ENCODE measurements around the gene SLC9A8. TPM values are rescaled to one million over a fixed set of nuclear protein-coding genes. Genes with fewer than 3 reads are reported as not detected.

SLC9A8 gene
- total and polyA plus RNA-seq, 2 of the 4 experiments (the other 2 are of a cell fraction) = 4.1 to 5.0 TPM

Small RNA genes lying within 50 kb of the gene (microRNA-seq; reads per million reads assigned to microRNA genes)
- not detected for gene RF00017 (ENCODE audit: insufficient read depth, insufficient read length)
- gene RF00019 (ENCODE audit: insufficient read depth, insufficient read length) = not detected
- not detected for gene RNU6-919P (ENCODE audit: insufficient read depth, insufficient read length)

Small RNA genes lying within 50 kb of the gene (small RNA-seq; reads per million reads assigned to genes)
- gene RF00017 (0 reads per million in 5 experiments), gene RF00019 (0 reads per million in 5 experiments), gene RNU6-919P (0 reads per million in 5 experiments)

Other genes with a start within 250 kb of the SLC9A8 start
- gene PTGIS, start 244.7 kb upstream of the SLC9A8 start, total RNA-seq (2012; rRNA removed) = 1.1 and 1.6 TPM in 2 replicates
- 2.4 and 2.6 TPM in 2 replicates for gene PTGIS, start 244.7 kb upstream of the SLC9A8 start, polyA plus RNA-seq (2012; rRNA removed)
- gene B4GALT5, start 99.0 kb upstream of the SLC9A8 start, total RNA-seq (2012; rRNA removed) = 11.3 and 13.9 TPM in 2 replicates
- gene B4GALT5, start 99.0 kb upstream of the SLC9A8 start, polyA plus RNA-seq (2012; rRNA removed) = 18.4 and 20.4 TPM in 2 replicates
- gene SPATA2, start 102.7 kb downstream of the SLC9A8 start, total RNA-seq (2012; rRNA removed) = 1.3 and 1.4 TPM in 2 replicates
- gene SPATA2, start 102.7 kb downstream of the SLC9A8 start, polyA plus RNA-seq (2012; rRNA removed) = 4.4 and 4.5 TPM in 2 replicates
- gene RNF114, start 123.6 kb downstream of the SLC9A8 start, total RNA-seq (2012; rRNA removed) = 44.6 and 49.7 TPM in 2 replicates
- gene RNF114, start 123.6 kb downstream of the SLC9A8 start, polyA plus RNA-seq (2012; rRNA removed) = 55.0 and 62.3 TPM in 2 replicates
- 0.54 and 0.83 TPM in 2 replicates for gene SNAI1, start 170.2 kb downstream of the SLC9A8 start, total RNA-seq (2012; rRNA removed)
- gene SNAI1, start 170.2 kb downstream of the SLC9A8 start, polyA plus RNA-seq (2012; rRNA removed) = 13.7 and 14.9 TPM in 2 replicates